Suprapubic skin (tissue), 4 donors: ENCODE data around the gene RAET1E. TPM values are rescaled to one million over a fixed set of nuclear protein-coding genes. Genes with fewer than 3 reads are reported as not detected.

Experiments
- DNase-seq, 2 donors: peaks; one replicate each; pipeline ENCODE4 v3.0.0-alpha.2; 2019; ENCODE audit warnings: low spot score in 2 of 2
- H3K27ac ChIP-seq: fragments of 200-600 bp; sonication (generic); one replicate; pipeline ENCODE4 v1.5.1; 2019
- H3K27me3 ChIP-seq: fragments of 200-600 bp; sonication (generic); one replicate; pipeline ENCODE4 v1.5.1; 2019
- H3K36me3 ChIP-seq: fragments of 200-600 bp; sonication (generic); one replicate; pipeline ENCODE4 v1.5.1; 2019
- H3K4me1 ChIP-seq: fragments of 200-600 bp; sonication (generic); one replicate; pipeline ENCODE4 v1.5.1; 2019
- H3K4me3 ChIP-seq: fragments of 200-600 bp; sonication (generic); one replicate; pipeline ENCODE4 v1.5.1; 2019; ENCODE audit warnings: mild to moderate bottlenecking
- H3K9me3 ChIP-seq: fragments of 200-600 bp; sonication (generic); one replicate; pipeline ENCODE4 v1.5.1; 2019
- CTCF ChIP-seq, 2 donors: fragments of 200-600 bp in 1 of 2; fragments of 450-650 bp in 1 of 2; sonication (generic) in 1 of 2; IDR thresholded peaks; one replicate each; pipeline ENCODE4 v1.5.1; 2016 to 2019; ENCODE audit warnings: antibody characterized with exemption in 2 of 2, mild to moderate bottlenecking in 1 of 2, moderate library complexity in 1 of 2
- EP300 ChIP-seq: sonication (generic); formaldehyde crosslinking; IDR thresholded peaks from one replicate; pipeline ENCODE4 v1.6.1; 2017; ENCODE audit warnings: antibody characterized with exemption
- POLR2A ChIP-seq, 2 donors: fragments of 450-650 bp; IDR thresholded peaks; one replicate each; pipeline ENCODE4 v1.6.1; 2017; ENCODE audit warnings: antibody characterized with exemption in 2 of 2, mild to moderate bottlenecking in 2 of 2, moderate library complexity in 2 of 2
- POLR2AphosphoS5 ChIP-seq, 3 donors: sonication (generic); formaldehyde crosslinking; IDR thresholded peaks; one replicate each; pipeline ENCODE4 v1.6.1; 2017; ENCODE audit warnings: antibody characterized with exemption in 3 of 3
- WGBS: methylation state at CpG from one replicate; pipeline ENCODE4 v1.1.5; 2018; 5-methylcytosine and 5-hydroxymethylcytosine counted together
- total RNA-seq, 4 donors: library from RNA; depleted of rRNA; stranded (reverse); fragments of >200 nt; gene quantifications; one replicate each; pipeline ENCODE4 v1.1.0, GENCODE V29; 2016

RAET1E gene
- total RNA-seq, 4 donors from 2014 or later = 14.4 to 46.8 (median 22.8) TPM

- 81% methylated on average over 13 of the region's 13 CpGs for WGBS
- no peaks in the 10 kb centered on the region for H3K9me3 ChIP-seq
- no peaks in the 10 kb centered on the region for H3K27me3 ChIP-seq
- no peak overlapping the region for H3K27ac ChIP-seq
- TF ChIP-seq POLR2AphosphoS5 (IDR thresholded peaks at IDR 0.05) = no peak
- no peak for TF ChIP-seq EP300
- TF ChIP-seq CTCF (IDR thresholded peaks at IDR 0.05) = no peak
- no peak for TF ChIP-seq POLR2A (IDR thresholded peaks at IDR 0.05)
- peak in 1 of 2 donors; percentile 34 for DNase-seq
- peaks cover 22% of the 10 kb centered on the region for H3K4me1 ChIP-seq
- H3K4me3 ChIP-seq = no peak overlapping the region
- no peaks in the 10 kb centered on the region for H3K36me3 ChIP-seq
Measured at GRCh38 chr6:149904661-149905370, 6.9 kb upstream of the RAET1E start.

GRCh38 chr6:149903938-149904611, 6.2 kb upstream of the RAET1E start:
- Histone ChIP-seq H3K9me3 (no peaks in the 10 kb centered on the region), H3K27ac (no peak overlapping the region), H3K4me1 (peaks cover 26% of the 10 kb centered on the region), H3K36me3 (no peaks in the 10 kb centered on the region), H3K27me3 (no peaks in the 10 kb centered on the region), H3K4me3 (no peak overlapping the region)
- 72% methylated on average over 5 of the region's 5 CpGs for WGBS
- no peak for TF ChIP-seq POLR2A (IDR thresholded peaks at IDR 0.05)
- TF ChIP-seq CTCF (IDR thresholded peaks at IDR 0.05) = no peak
- no peak for TF ChIP-seq POLR2AphosphoS5 (IDR thresholded peaks at IDR 0.05)
- no peak for TF ChIP-seq EP300
- peak in 1 of 2 donors; percentile 18 for DNase-seq

- 72% methylated on average over 6 of the region's 6 CpGs for WGBS
- Histone ChIP-seq H3K9me3 (no peaks in the 10 kb centered on the region), H3K4me1 (peaks cover 48% of the 10 kb centered on the region), H3K27me3 (no peaks in the 10 kb centered on the region), H3K4me3 (no peak overlapping the region), H3K27ac (peak overlapping the region; percentile 75), H3K36me3 (no peaks in the 10 kb centered on the region)
- peak; percentile 31 to 70 for DNase-seq
- no peak for TF ChIP-seq POLR2AphosphoS5 (IDR thresholded peaks at IDR 0.05)
- TF ChIP-seq CTCF (IDR thresholded peaks at IDR 0.05) = no peak
- TF ChIP-seq EP300 = no peak
- no peak for TF ChIP-seq POLR2A (IDR thresholded peaks at IDR 0.05)
Measured at GRCh38 chr6:149901444-149902140, 3.7 kb upstream of the RAET1E start.

GRCh38 chr6:149900620-149901443, 2.9 kb upstream of the RAET1E start:
- peak; percentile 62 to 70 for DNase-seq
- H3K27me3 ChIP-seq = no peaks in the 10 kb centered on the region
- 67% methylated on average over 9 of the region's 11 CpGs for WGBS

More at GRCh38 chr6:149900620-149901443, 2.9 kb upstream of the RAET1E start:
- Histone ChIP-seq H3K27ac (peak overlapping the region; percentile 75), H3K9me3 (no peaks in the 10 kb centered on the region), H3K36me3 (no peaks in the 10 kb centered on the region), H3K4me1 (peaks cover 55% of the 10 kb centered on the region), H3K4me3 (no peak overlapping the region)
- TF ChIP-seq EP300 (no peak), CTCF (IDR thresholded peaks at IDR 0.05) (no peak), POLR2AphosphoS5 (IDR thresholded peaks at IDR 0.05) (peak in 1 of 3 donors; percentile 55), POLR2A (IDR thresholded peaks at IDR 0.05) (no peak)
